Measurements from ENCODE around the gene DNAJC4.
"Not testable (repeated sequence)": the region's sequence is repeated elsewhere in the genome, so short reads cannot be mapped to it uniquely, and the experiment has no call there.

- not testable (repeated sequence) for TF ChIP-seq CTCF (IDR thresholded peaks at IDR 0.05; ENCODE audit: low read length); EZH2phosphoT487 (IDR thresholded peaks at IDR 0.05; ENCODE audit: low read length); EZH2 (optimal IDR thresholded peaks at IDR 0.05; ENCODE audit: low read depth, low read length)
Observed at GRCh38 chr11:64246621-64246870, 16.2 kb downstream of the DNAJC4 start.
